ENCODE data around the gene ALOX5. TPM values are rescaled to one million over a fixed set of nuclear protein-coding genes. Genes with fewer than 3 reads are reported as not detected.

The ALOX5 gene
- total RNA-seq, 5 donors from 2014 or later (not counting 1 experiment from before 2014, with no cell fraction given) = 13.8 to 39.8 (median 16.1) TPM

DNA sequence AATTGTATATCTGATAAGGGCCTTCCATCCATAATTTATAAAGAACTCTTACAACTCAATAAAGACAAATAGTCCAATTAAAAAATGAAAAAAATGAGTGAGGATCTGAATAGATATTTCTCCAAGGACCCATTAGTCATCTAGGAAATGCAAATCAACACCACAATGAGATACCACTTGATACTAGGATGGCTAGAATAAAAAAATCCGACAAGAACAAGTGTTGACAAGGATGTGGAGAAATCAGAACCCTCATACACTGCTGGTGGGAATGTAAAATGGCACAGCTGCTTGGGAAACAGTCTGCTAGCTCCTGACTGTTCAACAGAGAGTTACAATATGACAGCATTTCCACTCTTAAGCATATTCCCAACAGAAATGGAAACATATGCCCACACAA is 24.6 kb downstream of the ALOX5 start:
- ChIA-PET POLR2A (no interaction called here), CTCF (no interaction called here)
- DNase-seq (no peak), ATAC-seq (replicated peaks in 1 of 4) (no peak)
- no peak overlapping the region for H3K27ac Mint-ChIP-seq
- Histone ChIP-seq H3K9me3 (peaks cover 3% of the 10 kb centered on the region), H3K36me3 (ENCODE audit: control insufficient read depth in 2 of 2, extremely low read depth in 1 of 2, insufficient read depth in 1 of 2, low read length in 1 of 2) (no peaks in the 10 kb centered on the region), H3K4me1 (ENCODE audit: control insufficient read depth in 1 of 2, extremely low read depth in 1 of 2, insufficient read depth in 2 of 2, low read length in 2 of 2) (no peaks in the 10 kb centered on the region), H3K27me3 (replicated peaks in 1 of 2; ENCODE audit: control insufficient read depth in 2 of 2, extremely low read depth in 1 of 2, insufficient read depth in 2 of 2, low read length in 1 of 2) (no peaks in the 10 kb centered on the region), H3K4me3 (ENCODE audit: control insufficient read depth in 1 of 2, extremely low read depth in 1 of 2, low read length in 1 of 2) (no peak overlapping the region), H3K27ac (ENCODE audit: low read length) (no peak overlapping the region)
- peaks cover 5 to 17% (median 12%) of the 10 kb centered on the region in 3 donors for H3K9me3 Mint-ChIP-seq
- H3K4me3 Mint-ChIP-seq = no peak overlapping the region
- peaks cover 0 to 4% of the 10 kb centered on the region in 2 donors for H3K27me3 Mint-ChIP-seq
- whole genome bisulfite sequencing (ENCODE audit: insufficient coverage) = no CpG with 5 or more reads among the region's 1 CpG
- peaks cover 0 to 3% (median 0%) of the 10 kb centered on the region in 3 donors for H3K4me1 Mint-ChIP-seq
- H3K36me3 Mint-ChIP-seq = peaks cover 27% of the 10 kb centered on the region

DNA sequence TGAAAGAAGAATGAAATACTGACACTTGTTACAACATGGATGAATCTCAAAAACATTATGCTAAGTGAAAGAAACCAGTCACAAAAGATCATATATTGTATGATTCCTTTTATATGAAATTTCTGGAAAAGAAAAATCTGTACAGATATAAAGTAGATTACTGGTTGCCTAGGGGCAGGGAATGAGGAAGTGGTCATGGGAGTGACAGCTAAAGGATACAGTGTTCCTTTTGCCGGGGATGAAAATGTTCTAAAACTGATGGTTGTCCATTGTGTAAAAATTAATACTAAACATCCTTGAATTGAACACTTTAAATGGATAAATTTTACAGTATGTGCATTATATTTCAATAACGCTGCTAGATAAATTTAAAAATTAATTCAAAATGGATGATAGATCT is 25.1 kb downstream of the ALOX5 start:
- no CpG with 5 or more reads among the region's 2 CpGs for WGBS (ENCODE audit: insufficient coverage)
- Histone ChIP-seq H3K27ac (ENCODE audit: low read length) (no peak overlapping the region), H3K36me3 (ENCODE audit: control insufficient read depth in 2 of 2, extremely low read depth in 1 of 2, insufficient read depth in 1 of 2, low read length in 1 of 2) (no peaks in the 10 kb centered on the region), H3K4me3 (ENCODE audit: control insufficient read depth in 1 of 2, extremely low read depth in 1 of 2, low read length in 1 of 2) (no peak overlapping the region), H3K27me3 (replicated peaks in 1 of 2; ENCODE audit: control insufficient read depth in 2 of 2, extremely low read depth in 1 of 2, insufficient read depth in 2 of 2, low read length in 1 of 2) (no peaks in the 10 kb centered on the region), H3K9me3 (peaks cover 3% of the 10 kb centered on the region), H3K4me1 (ENCODE audit: control insufficient read depth in 1 of 2, extremely low read depth in 1 of 2, insufficient read depth in 2 of 2, low read length in 2 of 2) (no peaks in the 10 kb centered on the region)
- peaks cover 2 to 8% (median 5%) of the 10 kb centered on the region in 3 donors for H3K4me1 Mint-ChIP-seq
- H3K4me3 Mint-ChIP-seq = no peak overlapping the region
- CTCF ChIA-PET = no interaction called here
- POLR2A ChIA-PET = no interaction called here
- H3K9me3 Mint-ChIP-seq = peaks cover 5 to 14% (median 12%) of the 10 kb centered on the region in 3 donors
- ATAC-seq (replicated peaks in 1 of 4) (no peak), DNase-seq (no peak)
- H3K27ac Mint-ChIP-seq = no peak overlapping the region
- H3K27me3 Mint-ChIP-seq = no peaks in the 10 kb centered on the region
- peaks cover 27% of the 10 kb centered on the region for H3K36me3 Mint-ChIP-seq

DNA sequence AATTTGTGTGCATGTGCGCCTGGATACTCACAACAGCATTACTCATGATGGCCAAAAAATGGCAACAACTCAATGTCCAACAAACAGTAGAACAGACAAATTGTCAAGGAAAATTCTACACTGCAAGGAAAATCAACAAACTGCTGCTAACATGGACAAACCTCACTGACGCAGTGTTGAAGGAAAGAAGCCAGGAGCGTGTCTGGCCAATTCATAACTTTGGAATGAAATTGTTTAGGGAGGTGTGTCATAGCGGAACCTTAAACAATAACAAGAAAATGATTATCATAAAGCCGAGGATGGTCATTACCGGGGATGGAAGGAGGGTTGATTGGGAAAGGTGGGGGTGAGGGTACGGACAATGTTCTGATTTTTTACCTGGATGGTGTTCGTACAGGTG is 29.1 kb downstream of the ALOX5 start:
- Histone ChIP-seq H3K27ac (ENCODE audit: low read length) (no peak overlapping the region), H3K36me3 (ENCODE audit: control insufficient read depth in 2 of 2, extremely low read depth in 1 of 2, insufficient read depth in 1 of 2, low read length in 1 of 2) (no peaks in the 10 kb centered on the region), H3K9me3 (no peaks in the 10 kb centered on the region), H3K4me3 (ENCODE audit: control insufficient read depth in 1 of 2, extremely low read depth in 1 of 2, low read length in 1 of 2) (no peak overlapping the region), H3K4me1 (ENCODE audit: control insufficient read depth in 1 of 2, extremely low read depth in 1 of 2, insufficient read depth in 2 of 2, low read length in 2 of 2) (no peaks in the 10 kb centered on the region), H3K27me3 (replicated peaks in 1 of 2; ENCODE audit: control insufficient read depth in 2 of 2, extremely low read depth in 1 of 2, insufficient read depth in 2 of 2, low read length in 1 of 2) (no peaks in the 10 kb centered on the region)
- ChIA-PET POLR2A (no interaction called here), CTCF (no interaction called here)
- H3K27me3 Mint-ChIP-seq = peaks cover 4 to 8% of the 10 kb centered on the region in 2 donors
- peaks cover 3 to 10% (median 5%) of the 10 kb centered on the region in 3 donors for H3K4me1 Mint-ChIP-seq
- H3K4me3 Mint-ChIP-seq = no peak overlapping the region
- DNase-seq (no peak), ATAC-seq (replicated peaks in 1 of 4) (no peak)
- H3K9me3 Mint-ChIP-seq = no peaks in the 10 kb centered on the region
- peaks cover 6% of the 10 kb centered on the region for H3K36me3 Mint-ChIP-seq
- 100% methylated on average over 1 of the region's 8 CpGs for WGBS (ENCODE audit: insufficient coverage)
- no peak overlapping the region for H3K27ac Mint-ChIP-seq

DNA sequence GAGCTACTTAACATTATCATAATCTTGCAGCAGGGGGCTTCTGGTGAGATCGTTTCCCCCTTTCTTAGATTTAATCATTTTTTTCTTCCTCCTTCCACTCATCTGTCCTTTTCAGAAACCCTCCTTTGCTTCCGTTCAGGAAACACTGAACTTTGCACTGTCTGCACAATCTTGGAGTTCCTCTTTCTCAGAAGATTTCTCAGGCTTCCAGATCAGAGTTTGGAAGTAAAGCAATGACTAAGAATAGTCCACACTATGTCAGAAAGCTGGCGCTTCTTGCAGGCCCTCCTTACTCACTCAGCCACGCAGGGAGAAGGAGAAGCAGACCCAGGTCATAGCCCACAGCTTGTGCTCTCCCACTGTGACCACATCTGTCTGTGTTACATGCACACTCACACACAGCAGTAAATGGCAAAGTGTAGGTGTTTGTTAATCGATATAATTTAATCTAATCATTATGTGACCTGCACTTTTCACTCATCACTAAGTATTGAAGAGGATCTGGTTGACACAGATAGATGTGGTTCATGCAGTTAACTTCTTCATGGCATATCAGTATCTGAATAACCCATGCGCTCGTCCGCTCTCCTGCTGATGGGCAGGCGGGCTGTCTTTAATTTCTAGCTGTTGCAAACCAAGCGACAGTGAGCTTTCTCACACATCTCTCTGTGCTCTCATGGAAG is 30.2 kb downstream of the ALOX5 start:
- Mint-ChIP-seq H3K4me1 (peaks cover 3 to 10% (median 7%) of the 10 kb centered on the region in 3 donors), H3K27ac (no peak overlapping the region), H3K9me3 (no peaks in the 10 kb centered on the region), H3K36me3 (peaks cover 4% of the 10 kb centered on the region), H3K27me3 (peaks cover 4 to 12% of the 10 kb centered on the region in 2 donors), H3K4me3 (no peak overlapping the region)
- ATAC-seq (replicated peaks in 1 of 4) = peak in 1 of 4 experiments; percentile 28
- CTCF ChIA-PET = no interaction called here
- 38% methylated on average over 3 of the region's 10 CpGs for WGBS (ENCODE audit: insufficient coverage)
- Histone ChIP-seq H3K27ac (ENCODE audit: low read length) (no peak overlapping the region), H3K4me3 (ENCODE audit: control insufficient read depth in 1 of 2, extremely low read depth in 1 of 2, low read length in 1 of 2) (no peak overlapping the region), H3K36me3 (ENCODE audit: control insufficient read depth in 2 of 2, extremely low read depth in 1 of 2, insufficient read depth in 1 of 2, low read length in 1 of 2) (no peaks in the 10 kb centered on the region), H3K4me1 (ENCODE audit: control insufficient read depth in 1 of 2, extremely low read depth in 1 of 2, insufficient read depth in 2 of 2, low read length in 2 of 2) (no peaks in the 10 kb centered on the region), H3K27me3 (replicated peaks in 1 of 2; ENCODE audit: control insufficient read depth in 2 of 2, extremely low read depth in 1 of 2, insufficient read depth in 2 of 2, low read length in 1 of 2) (no peaks in the 10 kb centered on the region), H3K9me3 (no peaks in the 10 kb centered on the region)
- no peak for DNase-seq
- POLR2A ChIA-PET = no interaction called here

DNA sequence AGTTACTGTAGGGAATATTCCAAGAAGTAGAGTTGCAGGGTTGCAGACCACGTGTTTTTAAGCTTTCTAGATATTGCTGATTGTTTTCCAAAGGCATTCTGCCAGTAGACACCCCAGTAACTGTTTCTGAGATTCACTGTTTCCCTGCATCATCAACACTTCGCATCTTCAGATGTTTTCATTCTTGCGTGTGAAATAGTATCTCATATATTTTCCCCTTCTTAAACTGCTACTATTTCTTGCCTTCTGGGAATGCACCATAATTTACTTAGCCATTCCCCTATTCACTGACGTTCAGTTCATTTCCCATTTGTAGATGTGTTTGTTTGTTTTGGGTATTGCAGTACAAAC is 30.7 kb downstream of the ALOX5 start:
- Mint-ChIP-seq H3K27me3 (peaks cover 4 to 15% of the 10 kb centered on the region in 2 donors), H3K27ac (no peak overlapping the region), H3K9me3 (no peaks in the 10 kb centered on the region), H3K4me3 (no peak overlapping the region), H3K4me1 (peaks cover 3 to 12% (median 10%) of the 10 kb centered on the region in 3 donors), H3K36me3 (no peaks in the 10 kb centered on the region)
- H3K27ac ChIP-seq (ENCODE audit: low read length) = no peak overlapping the region
- no peak overlapping the region for H3K4me3 ChIP-seq (ENCODE audit: control insufficient read depth in 1 of 2, extremely low read depth in 1 of 2, low read length in 1 of 2)
- H3K27me3 ChIP-seq (replicated peaks in 1 of 2; ENCODE audit: control insufficient read depth in 2 of 2, extremely low read depth in 1 of 2, insufficient read depth in 2 of 2, low read length in 1 of 2) = peaks cover 0 to 2% of the 10 kb centered on the region in 2 experiments
- ATAC-seq (replicated peaks in 1 of 4) (no peak), DNase-seq (no peak)
- no peaks in the 10 kb centered on the region for H3K9me3 ChIP-seq
- H3K36me3 ChIP-seq (ENCODE audit: control insufficient read depth in 2 of 2, extremely low read depth in 1 of 2, insufficient read depth in 1 of 2, low read length in 1 of 2) = no peaks in the 10 kb centered on the region
- no peaks in the 10 kb centered on the region for H3K4me1 ChIP-seq (ENCODE audit: control insufficient read depth in 1 of 2, extremely low read depth in 1 of 2, insufficient read depth in 2 of 2, low read length in 2 of 2)
- ChIA-PET POLR2A (no interaction called here), CTCF (no interaction called here)
- no CpG with 5 or more reads among the region's 4 CpGs for WGBS (ENCODE audit: insufficient coverage)

GRCh38 chr10:45407542-45407941 is 33.5 kb downstream of the ALOX5 start:
- no peak for ATAC-seq (replicated peaks in 1 of 4)
- no peak overlapping the region for H3K4me3 Mint-ChIP-seq
- POLR2A ChIA-PET = no interaction called here
- DNase-seq = no peak
- no peaks in the 10 kb centered on the region for H3K9me3 ChIP-seq
- no peaks in the 10 kb centered on the region for H3K4me1 ChIP-seq (ENCODE audit: control insufficient read depth in 1 of 2, extremely low read depth in 1 of 2, insufficient read depth in 2 of 2, low read length in 2 of 2)
- H3K27me3 Mint-ChIP-seq = peaks cover 4 to 15% of the 10 kb centered on the region in 2 donors
- WGBS (ENCODE audit: insufficient coverage) = no CpG with 5 or more reads among the region's 2 CpGs
- H3K4me3 ChIP-seq (ENCODE audit: control insufficient read depth in 1 of 2, extremely low read depth in 1 of 2, low read length in 1 of 2) = no peak overlapping the region
- H3K4me1 Mint-ChIP-seq = peaks cover 3 to 13% (median 12%) of the 10 kb centered on the region in 3 donors
- H3K9me3 Mint-ChIP-seq = no peaks in the 10 kb centered on the region
- peaks cover under 1% of the 10 kb centered on the region for H3K36me3 Mint-ChIP-seq
- no peak overlapping the region for H3K27ac ChIP-seq (ENCODE audit: low read length)
- CTCF ChIA-PET = no interaction called here
- H3K27ac Mint-ChIP-seq = no peak overlapping the region
- peaks cover 0 to 6% of the 10 kb centered on the region in 2 experiments for H3K27me3 ChIP-seq (replicated peaks in 1 of 2; ENCODE audit: control insufficient read depth in 2 of 2, extremely low read depth in 1 of 2, insufficient read depth in 2 of 2, low read length in 1 of 2)
- H3K36me3 ChIP-seq (ENCODE audit: control insufficient read depth in 2 of 2, extremely low read depth in 1 of 2, insufficient read depth in 1 of 2, low read length in 1 of 2) = no peaks in the 10 kb centered on the region
